ENCODE results near the gene CD300LD. TPM values are rescaled to one million over a fixed set of nuclear protein-coding genes. Genes with fewer than 3 reads are reported as not detected.

The CD300LD gene
- total RNA-seq, 2 experiments from 2014 or later, result not detected

Other genes with a start within 250 kb of the CD300LD start
- gene BTBD17, start 230.4 kb downstream of the CD300LD start, total RNA-seq, result under 1 TPM in 1 of 2 experiments, not detected in 1; 0.18 TPM
- gene GPR142, start 224.8 kb downstream of the CD300LD start, total RNA-seq, result under 1 TPM in 1 of 2 experiments, not detected in 1; 0.15 TPM
- 1 to 10 TPM in 1 of 2 experiments, under 1 TPM in 1; 0.68 to 1.2 TPM for gene GPRC5C, start 160.2 kb downstream of the CD300LD start, total RNA-seq
- 10 to 100 TPM; 69.5 to 74.2 TPM for gene CD300A, start 125.6 kb downstream of the CD300LD start, total RNA-seq
- not detected for gene CD300LB, start 60.8 kb downstream of the CD300LD start, total RNA-seq
- 1 to 10 TPM; 3.9 to 4.1 TPM for gene CD300C, start 46.2 kb downstream of the CD300LD start, total RNA-seq
- not detected for gene CD300H, start 24.8 kb downstream of the CD300LD start, total RNA-seq
- gene CD300E, start 31.5 kb upstream of the CD300LD start, total RNA-seq, result not detected
- gene CD300LF, start 120.6 kb upstream of the CD300LD start, total RNA-seq, result not detected
- gene RAB37, start 145.0 kb upstream of the CD300LD start, total RNA-seq, result 10 to 100 TPM; 56.1 to 58.5 TPM
- 100 to 1,000 TPM; 320 to 328 TPM for gene NHERF1, start 156.3 kb upstream of the CD300LD start, total RNA-seq
- gene NAT9, start 184.1 kb upstream of the CD300LD start, total RNA-seq, result 10 to 100 TPM; 32.1 to 32.3 TPM

All from activated CD4-positive, alpha-beta memory T cell treated with anti-CD3 and anti-CD28 coated beads, Interleukin-2, amount 10 ng/mL, durations not matched to agents 7 days and 5 days (primary cell).